ENCODE measurements around the gene CYGB.

CYGB gene

DNA sequence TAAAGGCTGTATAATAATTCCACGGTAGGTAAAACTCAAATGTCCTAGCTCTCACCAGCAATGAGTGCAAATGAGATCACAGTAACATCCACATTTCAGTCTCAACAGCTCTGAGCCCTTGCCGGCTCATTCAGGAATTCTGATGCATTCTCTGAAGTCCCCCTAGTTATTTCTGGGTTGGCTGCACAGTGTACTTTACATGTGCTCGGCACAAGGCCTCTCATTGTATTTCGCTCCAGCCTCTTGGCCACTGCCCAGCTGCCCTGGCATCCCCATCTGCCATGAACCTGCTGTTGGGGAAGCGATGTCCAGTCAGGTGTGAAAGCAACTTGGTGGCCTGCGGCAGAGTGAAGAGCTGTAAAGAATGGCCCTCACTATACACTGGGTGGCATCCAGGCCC, 16.6 kb upstream of the CYGB start:
- no peak for DNase-seq (ENCODE audit: low spot score)
- TF ChIP-seq, protein P1, sequence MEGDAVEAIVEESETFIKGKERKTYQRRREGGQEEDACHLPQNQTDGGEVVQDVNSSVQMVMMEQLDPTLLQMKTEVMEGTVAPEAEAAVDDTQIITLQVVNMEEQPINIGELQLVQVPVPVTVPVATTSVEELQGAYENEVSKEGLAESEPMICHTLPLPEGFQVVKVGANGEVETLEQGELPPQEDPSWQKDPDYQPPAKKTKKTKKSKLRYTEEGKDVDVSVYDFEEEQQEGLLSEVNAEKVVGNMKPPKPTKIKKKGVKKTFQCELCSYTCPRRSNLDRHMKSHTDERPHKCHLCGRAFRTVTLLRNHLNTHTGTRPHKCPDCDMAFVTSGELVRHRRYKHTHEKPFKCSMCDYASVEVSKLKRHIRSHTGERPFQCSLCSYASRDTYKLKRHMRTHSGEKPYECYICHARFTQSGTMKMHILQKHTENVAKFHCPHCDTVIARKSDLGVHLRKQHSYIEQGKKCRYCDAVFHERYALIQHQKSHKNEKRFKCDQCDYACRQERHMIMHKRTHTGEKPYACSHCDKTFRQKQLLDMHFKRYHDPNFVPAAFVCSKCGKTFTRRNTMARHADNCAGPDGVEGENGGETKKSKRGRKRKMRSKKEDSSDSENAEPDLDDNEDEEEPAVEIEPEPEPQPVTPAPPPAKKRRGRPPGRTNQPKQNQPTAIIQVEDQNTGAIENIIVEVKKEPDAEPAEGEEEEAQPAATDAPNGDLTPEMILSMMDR (IDR thresholded peaks at IDR 0.05; ENCODE audit: extremely low read depth, missing control alignments) = no peak

DNA sequence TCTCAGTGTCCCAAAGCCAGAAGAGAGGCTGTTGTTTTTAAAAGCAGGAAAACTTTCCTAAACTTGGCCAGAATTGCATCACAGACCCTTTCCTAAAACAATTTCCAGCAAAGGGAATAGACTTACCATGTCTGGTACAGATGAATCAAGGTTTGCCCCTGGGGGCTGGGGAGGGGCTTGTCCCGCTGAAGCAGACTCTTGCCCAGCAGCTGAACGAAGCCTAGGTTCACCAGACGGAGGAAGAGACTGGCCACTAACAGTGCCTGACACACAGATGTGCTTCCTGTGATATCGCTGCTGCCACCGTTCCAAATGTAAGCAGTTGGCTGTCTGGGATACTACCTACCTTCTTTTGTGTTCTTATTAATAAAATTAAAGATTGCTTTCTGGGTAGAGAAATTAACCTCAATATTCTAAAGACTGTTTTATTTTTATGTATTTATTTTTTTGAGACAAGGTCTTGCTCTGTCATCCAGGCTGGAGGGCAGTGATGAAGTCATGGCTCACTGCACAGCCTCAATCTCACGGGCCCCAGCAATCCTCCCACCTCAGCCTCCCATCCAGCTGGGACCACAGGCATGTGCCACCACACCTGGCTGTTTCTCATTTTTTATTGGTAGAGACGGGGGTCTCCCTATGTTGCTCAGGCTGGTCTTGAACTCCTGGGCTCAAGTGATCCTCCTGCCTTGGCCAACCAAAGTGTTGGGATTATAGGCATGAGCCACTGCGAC, 15.8 kb upstream of the CYGB start:
- DNase-seq (ENCODE audit: low spot score) = no peak
- TF ChIP-seq, protein P1 (IDR thresholded peaks at IDR 0.05; ENCODE audit: extremely low read depth, missing control alignments) = no peak

DNA sequence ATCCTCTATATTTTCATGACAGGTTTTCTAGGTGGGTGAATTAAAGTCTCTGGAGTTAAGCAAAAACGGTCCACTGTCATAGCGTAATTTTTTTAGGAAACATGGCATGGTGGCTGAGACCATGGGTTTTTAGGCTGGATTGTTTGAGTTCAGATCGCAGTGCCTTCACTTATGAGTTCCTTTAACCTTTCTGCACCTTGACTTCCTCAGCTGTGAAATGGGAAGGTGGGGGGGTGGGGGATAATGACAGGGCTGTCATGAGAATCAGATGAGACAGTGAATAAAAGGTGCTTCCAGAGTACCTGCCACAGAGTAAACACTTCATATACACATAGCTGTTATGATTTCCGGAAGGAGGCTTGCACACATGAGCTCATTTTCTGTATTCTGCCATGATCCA, 14.2 kb upstream of the CYGB start:
- TF ChIP-seq, protein P1 (IDR thresholded peaks at IDR 0.05; ENCODE audit: extremely low read depth, missing control alignments) = no peak

DNA sequence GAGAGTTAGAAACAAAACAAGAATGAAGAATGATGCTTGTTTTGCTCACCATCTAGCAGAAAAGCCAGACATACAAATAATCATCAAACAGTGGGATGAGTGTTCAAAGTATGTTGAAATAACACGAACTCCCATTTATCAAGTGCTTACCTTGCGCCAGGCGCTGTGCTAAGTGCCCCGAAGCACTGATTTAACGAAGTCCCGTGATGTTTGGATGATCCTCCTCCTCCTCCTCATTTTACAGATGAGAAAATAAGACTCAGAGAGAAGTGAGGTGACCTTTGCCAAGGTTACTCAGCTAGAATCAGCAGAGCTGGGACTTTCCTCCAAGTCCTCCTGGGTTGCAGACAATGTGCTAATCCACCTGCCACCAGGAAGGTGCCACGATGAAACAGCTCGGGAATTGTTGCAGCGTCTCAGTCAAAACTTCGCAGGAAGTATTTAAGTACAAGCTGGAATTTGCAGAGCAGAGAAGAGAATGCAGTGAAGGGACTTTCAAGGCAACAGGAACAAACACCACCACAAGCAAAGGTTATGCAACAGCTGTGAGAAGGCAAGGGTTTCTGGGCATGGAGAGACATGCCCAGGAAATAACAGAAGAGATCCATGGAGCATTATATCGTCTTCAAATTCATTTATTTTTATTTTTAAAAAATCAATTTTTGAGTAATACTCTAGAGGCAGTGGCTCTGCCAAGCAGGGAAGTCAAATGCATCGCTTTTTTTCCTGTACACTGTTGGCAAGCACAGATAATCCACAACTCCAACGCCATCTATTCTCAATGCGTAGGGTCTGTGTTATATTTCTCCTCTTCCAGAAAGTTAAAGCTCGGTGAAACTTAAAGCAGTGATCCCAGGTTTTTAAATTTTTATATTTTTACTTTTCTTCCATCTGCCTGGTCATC, 13.5 kb upstream of the CYGB start:
- DNase-seq (ENCODE audit: low spot score) = no peak
- TF ChIP-seq, protein P1 (IDR thresholded peaks at IDR 0.05; ENCODE audit: extremely low read depth, missing control alignments) = no peak

More for the DNA sequence above, 14.2 kb upstream of the CYGB start:
- DNase-seq (ENCODE audit: low spot score) = no peak

DNA sequence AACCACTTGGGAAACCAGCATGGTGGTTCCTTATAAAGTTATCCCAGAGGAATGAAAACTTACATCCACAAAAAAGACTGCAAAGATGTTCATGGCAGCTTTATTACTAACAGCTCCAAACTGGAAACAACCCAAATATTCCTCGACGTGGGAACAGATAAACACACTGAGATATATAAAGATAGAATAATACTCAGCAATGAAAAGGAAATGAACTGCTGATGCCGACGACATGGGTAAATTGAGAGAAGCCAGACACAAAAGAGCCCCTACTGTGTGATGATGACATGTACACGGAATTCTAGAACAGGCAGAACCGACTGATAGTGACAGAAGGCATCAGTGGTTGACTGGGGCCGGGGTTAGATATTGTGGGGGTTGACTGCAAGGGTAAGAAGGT, 12.0 kb upstream of the CYGB start:
- TF ChIP-seq, protein P1 (IDR thresholded peaks at IDR 0.05; ENCODE audit: extremely low read depth, missing control alignments) = no peak
- no peak for DNase-seq (ENCODE audit: low spot score)

DNA sequence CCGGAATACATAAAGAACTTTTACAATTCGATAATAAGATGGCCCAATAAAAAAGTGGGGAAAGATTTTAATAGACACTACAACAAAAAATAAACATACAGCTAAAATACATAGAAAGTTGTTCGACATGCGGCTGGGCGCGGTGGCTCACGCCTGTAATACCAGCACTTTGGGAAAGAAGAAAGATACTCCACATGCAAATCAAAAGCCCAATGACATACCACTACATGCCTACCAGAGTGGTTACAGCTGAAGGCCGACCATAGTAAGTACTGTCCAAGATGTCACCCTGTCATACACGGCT, 11.7 kb upstream of the CYGB start:
- DNase-seq (ENCODE audit: low spot score) = no peak
- TF ChIP-seq, protein P1 (IDR thresholded peaks at IDR 0.05; ENCODE audit: extremely low read depth, missing control alignments) = no peak
